GM23338 (cell line): Measurements from ENCODE around the gene SLF2. TPM values are rescaled to one million over a fixed set of nuclear protein-coding genes. Genes with fewer than 3 reads are reported as not detected.

Experiments used
- ATAC-seq: fragments of 200-7000 bp; cut with Tn5 transposase; 3 replicates; pipeline ENCODE4 v1.9.1; 2020
- DNase-seq: peaks from one replicate; pipeline ENCODE4 v3.0.0-alpha.2; 2015; ENCODE audit warnings: low spot score
- H2AFZ ChIP-seq: fragments of 200-600 bp; sonication (generic); 2 replicates; pipeline ENCODE4 v1.8.0; 2016; ENCODE audit warnings: antibody characterized with exemption, mild to moderate bottlenecking, moderate library complexity
- H3F3A ChIP-seq: fragments of 200-600 bp; sonication (generic); replicated peaks from 2 replicates; pipeline ENCODE4 v1.8.0; 2017; ENCODE audit warnings: antibody characterized with exemption, mixed run types, low read depth
- H3K27ac ChIP-seq: fragments of 200-600 bp; sonication (generic); 2 replicates; pipeline ENCODE4 v1.6.1; 2016; ENCODE audit warnings: low read depth
- H3K27me3 ChIP-seq: fragments of 200-600 bp; sonication (generic); 2 replicates; pipeline ENCODE4 v1.8.0; 2016; ENCODE audit warnings: mild to moderate bottlenecking, mixed run types, moderate library complexity; ENCODE audit not compliant: insufficient read depth
- H3K36me3 ChIP-seq: fragments of 200-600 bp; sonication (generic); 2 replicates; pipeline ENCODE4 v1.8.0; 2016; ENCODE audit warnings: mild to moderate bottlenecking; ENCODE audit not compliant: insufficient read depth
- H3K4me1 ChIP-seq: fragments of 200-600 bp; sonication (generic); 2 replicates; pipeline ENCODE4 v1.8.0; 2016; ENCODE audit warnings: mild to moderate bottlenecking, moderate library complexity; ENCODE audit not compliant: insufficient read depth
- H3K4me2 ChIP-seq: fragments of 200-600 bp; sonication (generic); 2 replicates; pipeline ENCODE4 v1.7.1; 2017; ENCODE audit warnings: mixed run types
- H3K4me3 ChIP-seq: fragments of 200-600 bp; sonication (generic); 2 replicates; pipeline ENCODE4 v1.6.1; 2016; ENCODE audit warnings: mixed run types
- H3K79me2 ChIP-seq: fragments of 200-600 bp; sonication (generic); replicated peaks from 2 replicates; pipeline ENCODE4 v1.8.0; 2017; ENCODE audit warnings: mild to moderate bottlenecking; ENCODE audit not compliant: insufficient read depth
- H3K9me2 ChIP-seq: fragments of 200-600 bp; sonication (generic); 2 replicates; pipeline ENCODE4 v1.8.0; 2017; ENCODE audit not compliant: insufficient read depth
- H4K20me1 ChIP-seq: fragments of 200-600 bp; sonication (generic); replicated peaks from 2 replicates; pipeline ENCODE4 v1.8.0; 2017; ENCODE audit warnings: mild to moderate bottlenecking; ENCODE audit not compliant: insufficient read depth
- H3K27ac Mint-ChIP-seq: 2 replicates; pipeline ENCODE4 v1.8.0; 2020; ENCODE audit warnings: inconsistent platforms, mild to moderate bottlenecking, moderate library complexity, mixed read lengths
- H3K27me3 Mint-ChIP-seq: 3 replicates; pipeline ENCODE4 v1.8.0; 2022; ENCODE audit warnings: low read depth, mild to moderate bottlenecking, moderate library complexity, mixed read lengths, inconsistent platforms; ENCODE audit not compliant: insufficient read depth, poor library complexity
- H3K36me3 Mint-ChIP-seq: 3 replicates; pipeline ENCODE4 v1.8.0; 2021; ENCODE audit warnings: low read depth, mild to moderate bottlenecking, inconsistent platforms, moderate library complexity, mixed read lengths
- H3K4me1 Mint-ChIP-seq: 3 replicates; pipeline ENCODE4 v1.8.0; 2020; ENCODE audit warnings: mild to moderate bottlenecking, inconsistent platforms, mixed read lengths
- H3K4me3 Mint-ChIP-seq: 3 replicates; pipeline ENCODE4 v1.8.0; 2021; ENCODE audit warnings: moderate library complexity, mild to moderate bottlenecking, inconsistent platforms, mixed read lengths
- H3K9me3 Mint-ChIP-seq: 3 replicates; pipeline ENCODE4 v1.8.0; 2020; ENCODE audit warnings: moderate library complexity, mild to moderate bottlenecking, inconsistent platforms, mixed read lengths
- CREB1 ChIP-seq: fragments of 250-450 bp; sonication (Bioruptor Pico); IDR thresholded peaks from 2 replicates; pipeline ENCODE4 v1.5.0; 2020; ENCODE audit warnings: low read depth, mild to moderate bottlenecking, moderate library complexity
- ETS1 ChIP-seq: IDR thresholded peaks from 2 replicates; pipeline ENCODE4 v1.6.1; 2016; ENCODE audit warnings: antibody characterized with exemption
- EZH2phosphoT487 ChIP-seq: fragments of 200-600 bp; sonication (generic); IDR thresholded peaks from one replicate; pipeline ENCODE4 v1.8.1; 2018; ENCODE audit warnings: antibody characterized with exemption; ENCODE audit not compliant: unreplicated experiment
- JUNB ChIP-seq: IDR thresholded peaks from one replicate; pipeline ENCODE4 v1.6.1; 2016; ENCODE audit warnings: antibody characterized with exemption; ENCODE audit not compliant: unreplicated experiment
- NANOG ChIP-seq: IDR thresholded peaks from 2 replicates; pipeline ENCODE4 v1.6.1; 2016; ENCODE audit warnings: antibody characterized with exemption, borderline replicate concordance
- POLR2AphosphoS5 ChIP-seq: IDR thresholded peaks from 2 replicates; pipeline ENCODE4 v1.6.1; 2016; ENCODE audit warnings: antibody characterized with exemption, low read depth
- REST ChIP-seq: IDR thresholded peaks from one replicate; pipeline ENCODE4 v1.6.1; 2018; ENCODE audit warnings: antibody characterized with exemption; ENCODE audit not compliant: unreplicated experiment
- STAT1 ChIP-seq: IDR thresholded peaks from one replicate; pipeline ENCODE4 v1.6.1; 2016; ENCODE audit warnings: antibody characterized with exemption; ENCODE audit not compliant: unreplicated experiment
- ZNF114 ChIP-seq: fragments of 250-450 bp; sonication (Bioruptor Pico); IDR thresholded peaks from 2 replicates; pipeline ENCODE4 v1.5.0; 2020; ENCODE audit warnings: mild to moderate bottlenecking, moderate library complexity
- ZNF331 ChIP-seq: fragments of 250-450 bp; sonication (Bioruptor Pico); IDR thresholded peaks from 2 replicates; pipeline ENCODE4 v1.5.0; 2020; ENCODE audit warnings: low read depth, mild to moderate bottlenecking, moderate library complexity
- ZNF462 ChIP-seq: fragments of 250-450 bp; sonication (Bioruptor Pico); IDR thresholded peaks from 2 replicates; pipeline ENCODE4 v1.5.0; 2020; ENCODE audit warnings: mild to moderate bottlenecking, moderate library complexity
- polyA plus RNA-seq: library from polyadenylated mRNA; unstranded; fragments of >200 nt; fragmentation: Nextera tagmentation; extraction: Ambion mirVana; gene quantifications from 2 replicates; pipeline ENCODE4 v1.2.1, GENCODE V29; 2016
- total RNA-seq: library from RNA; depleted of rRNA; stranded (reverse); fragments of >200 nt; shearing (Covaris generic); gene quantifications from 2 replicates; pipeline ENCODE4 v1.2.3, GENCODE V29; 2014

The SLF2 gene
- total and polyA plus RNA-seq, 2 experiments from 2014 or later: 13.6 to 22.1 TPM

- Histone ChIP-seq H3K79me2 (no peaks in the 10 kb centered on the region), H3K36me3 (peaks cover 22% of the 10 kb centered on the region), H3K27ac (no peak overlapping the region), H3F3A (no peaks in the 10 kb centered on the region), H2AFZ (no peak overlapping the region), H3K27me3 (no peaks in the 10 kb centered on the region), H3K4me3 (no peak overlapping the region), H3K4me2 (no peak overlapping the region), H3K9me2 (no peaks in the 10 kb centered on the region), H4K20me1 (no peaks in the 10 kb centered on the region), H3K4me1 (no peaks in the 10 kb centered on the region)
- no peak for TF ChIP-seq JUNB
- TF ChIP-seq REST: no peak
- no peak for TF ChIP-seq NANOG
- TF ChIP-seq STAT1: no peak
- no peak for TF ChIP-seq EZH2phosphoT487
- TF ChIP-seq CREB1 (CRISPR knock-in tag): no peak
- no peak for TF ChIP-seq ETS1
- TF ChIP-seq POLR2AphosphoS5: no peak
- TF ChIP-seq ZNF331 (CRISPR knock-in tag): no peak
- no peak for TF ChIP-seq ZNF114 (CRISPR knock-in tag)
- TF ChIP-seq ZNF462: no peak
- no peak overlapping the region for H3K4me3 Mint-ChIP-seq
- no peaks in the 10 kb centered on the region for H3K27me3 Mint-ChIP-seq
- H3K4me1 Mint-ChIP-seq: no peaks in the 10 kb centered on the region
- no peaks in the 10 kb centered on the region; the same call in 2 of the 3 replicates for H3K9me3 Mint-ChIP-seq
- DNase-seq (no peak), ATAC-seq (no peak)
- no peak overlapping the region for H3K27ac Mint-ChIP-seq
- peaks cover 49% of the 10 kb centered on the region for H3K36me3 Mint-ChIP-seq
Observed at GRCh38 chr10:100939763-100940344, 27.1 kb downstream of the SLF2 start.
